IMR-90 (cell line): Measurements from ENCODE around the gene LZTFL1. TPM values are rescaled to one million over a fixed set of nuclear protein-coding genes. Genes with fewer than 3 reads are reported as not detected.

ENCODE experiments used
- ATAC-seq: fragments of 200-7000 bp; cut with Tn5 transposase; 2 replicates; pipeline ENCODE4 v1.9.1; 2020; ENCODE audit warnings: low read depth, mild to moderate bottlenecking, moderate library complexity
- BruUV-seq: library from RNA; stranded (reverse); fragments of 400-500 nt; replicated peaks from 2 replicates; lab custom pipeline; 2021; lab: Mats Ljungman, UMichigan
- CTCF ChIA-PET: fragments of 300-600 bp; formaldehyde crosslinking; extraction: SDS; loops from one replicate; lab custom pipeline; 2021; ENCODE audit warnings: antibody characterized with exemption; lab: Yijun Ruan, JAX
- POLR2A ChIA-PET: fragments of 300-600 bp; sonication (Branson Sonifier 250); formaldehyde crosslinking; loops from one replicate; lab custom pipeline; 2022; ENCODE audit warnings: antibody characterized with exemption; ENCODE audit not compliant: unreplicated experiment; lab: Charles Lee
- DNase-seq: peaks from one replicate; pipeline ENCODE4 v3.0.0; 2013
- H2AFZ ChIP-seq: replicated peaks from 2 replicates; pipeline ENCODE3; 2013; ENCODE audit warnings: low read length, mild to moderate bottlenecking; ENCODE audit not compliant: poor library complexity
- H2AK5ac ChIP-seq: 2 replicates; pipeline ENCODE4 v1.6.1; 2013; ENCODE audit warnings: low read depth, low read length, inconsistent platforms
- H2AK9ac ChIP-seq: replicated peaks from 2 replicates; pipeline ENCODE3; 2013; ENCODE audit warnings: mild to moderate bottlenecking, low read depth, low read length, moderate library complexity; ENCODE audit not compliant: poor library complexity
- H2BK120ac ChIP-seq: 2 replicates; pipeline ENCODE4 v1.6.1; 2013; ENCODE audit warnings: low read depth, low read length, inconsistent platforms
- H2BK15ac ChIP-seq: 3 replicates; pipeline ENCODE4 v1.6.1; 2013; ENCODE audit warnings: low read depth, low read length, inconsistent platforms
- H2BK20ac ChIP-seq: 2 replicates; pipeline ENCODE4 v1.6.1; 2013; ENCODE audit warnings: low read depth, mild to moderate bottlenecking, inconsistent platforms, low read length, moderate library complexity
- H2BK5ac ChIP-seq: 2 replicates; pipeline ENCODE4 v1.6.1; 2013; ENCODE audit warnings: mild to moderate bottlenecking, low read depth, low read length, inconsistent platforms; ENCODE audit not compliant: poor library complexity, severe bottlenecking
- H3K14ac ChIP-seq: replicated peaks from 2 replicates; pipeline ENCODE4 v1.6.1; 2013; ENCODE audit warnings: low read depth, low read length, inconsistent platforms
- H3K18ac ChIP-seq: 2 replicates; pipeline ENCODE4 v1.6.1; 2013; ENCODE audit warnings: low read depth, low read length, control low read depth
- H3K23ac ChIP-seq: 2 replicates; pipeline ENCODE4 v1.6.1; 2013; ENCODE audit warnings: low read depth, low read length, inconsistent platforms
- H3K27ac ChIP-seq: 2 replicates; pipeline ENCODE4 v1.5.1; 2013; ENCODE audit warnings: mild to moderate bottlenecking, control low read depth, low read length; ENCODE audit not compliant: insufficient read depth
- H3K27me3 ChIP-seq: 2 replicates; pipeline ENCODE4 v1.6.1; 2013; ENCODE audit warnings: low read length; ENCODE audit not compliant: control insufficient read depth, insufficient read depth
- H3K36me3 ChIP-seq: 2 replicates; pipeline ENCODE4 v1.6.1; 2013; ENCODE audit warnings: low read length, mixed read lengths; ENCODE audit not compliant: control insufficient read depth, insufficient read depth
- H3K4ac ChIP-seq: 2 replicates; pipeline ENCODE4 v1.6.1; 2013; ENCODE audit warnings: low read depth, low read length, inconsistent platforms
- H3K4me1 ChIP-seq: 2 replicates; pipeline ENCODE4 v1.6.1; 2013; ENCODE audit warnings: low read length, mixed read lengths; ENCODE audit not compliant: control insufficient read depth, insufficient read depth
- H3K4me2 ChIP-seq: 2 replicates; pipeline ENCODE4 v1.6.1; 2013; ENCODE audit warnings: low read depth, mild to moderate bottlenecking, control low read depth, low read length, moderate library complexity
- H3K4me3 ChIP-seq: 2 replicates; pipeline ENCODE4 v1.5.1; 2013; ENCODE audit warnings: low read depth, mild to moderate bottlenecking, control low read depth, low read length, moderate library complexity; ENCODE audit not compliant: insufficient read depth
- H3K56ac ChIP-seq: 2 replicates; pipeline ENCODE4 v1.6.1; 2013; ENCODE audit warnings: low read length, inconsistent platforms; ENCODE audit not compliant: insufficient read depth; ENCODE audit errors: extremely low read depth
- H3K79me1 ChIP-seq, 2 experiments: 2 replicates each; pipeline ENCODE4 v1.6.1; 2013; ENCODE audit warnings: low read length in 2 of 2, inconsistent platforms in 1 of 2, low read depth in 1 of 2
- H3K9ac ChIP-seq: 2 replicates; pipeline ENCODE4 v1.6.1; 2013; ENCODE audit warnings: low read depth, low read length, control low read depth
- H3K9me1 ChIP-seq: 2 replicates; pipeline ENCODE4 v1.6.1; 2013; ENCODE audit warnings: low read length, inconsistent platforms; ENCODE audit not compliant: insufficient read depth
- H3K9me3 ChIP-seq: 2 replicates; pipeline ENCODE4 v1.6.1; 2013; ENCODE audit warnings: low read length; ENCODE audit not compliant: control insufficient read depth, insufficient read depth
- H4K20me1 ChIP-seq: 2 replicates; pipeline ENCODE4 v1.6.1; 2013; ENCODE audit warnings: low read length, inconsistent platforms; ENCODE audit not compliant: insufficient read depth
- H4K5ac ChIP-seq: 2 replicates; pipeline ENCODE4 v1.6.1; 2013; ENCODE audit warnings: mild to moderate bottlenecking, low read depth, low read length, control low read depth
- H4K8ac ChIP-seq, 2 experiments: 2 replicates each; pipeline ENCODE4 v1.6.1; 2013; ENCODE audit warnings: low read depth in 2 of 2, low read length in 2 of 2, control low read depth in 1 of 2, inconsistent platforms in 1 of 2
- H4K91ac ChIP-seq: 2 replicates; pipeline ENCODE4 v1.6.1; 2013; ENCODE audit warnings: low read depth, low read length, inconsistent platforms; ENCODE audit not compliant: insufficient read depth
- MAFK ChIP-seq: IDR thresholded peaks from 2 replicates; pipeline ENCODE4 v1.6.1; 2012; ENCODE audit warnings: low read depth, low read length, improper control_type of control experiment
- MXI1 ChIP-seq: IDR thresholded peaks from 2 replicates; pipeline ENCODE4 v1.6.1; 2012; ENCODE audit warnings: low read depth, mild to moderate bottlenecking, low read length, moderate library complexity, borderline replicate concordance
- POLR2A ChIP-seq: IDR thresholded peaks from 2 replicates; pipeline ENCODE4 v1.6.1; 2012; ENCODE audit warnings: mild to moderate bottlenecking, low read depth, low read length
- RAD21 ChIP-seq: IDR thresholded peaks from 2 replicates; pipeline ENCODE4 v1.6.1; 2012; ENCODE audit warnings: low read length, improper control_type of control experiment
- SMC3 ChIP-seq: fragments of 150-350 bp; IDR thresholded peaks from 2 replicates; pipeline ENCODE4 v1.6.1; 2016; ENCODE audit warnings: low read depth, mild to moderate bottlenecking, antibody characterized with exemption, low read length, moderate library complexity
- WGBS, 2 experiments: methylation state at CpG; one replicate each; pipeline versions ENCODE4 v1.1.5 to v1.1.7; 2013; ENCODE audit warnings: missing lambda C conversion rate in 2 of 2; ENCODE audit not compliant: insufficient read length in 1 of 2; ENCODE audit errors: extremely low coverage in 2 of 2; 5-methylcytosine and 5-hydroxymethylcytosine counted together
- dilution Hi-C: fragments of 300-500 bp; cut with HindIII; formaldehyde crosslinking; loops from one replicate; pipeline ENCODE4 v1.14.3; 2018; ENCODE audit warnings: low sequenced_read_pairs; ENCODE audit not compliant: unreplicated experiment
- in situ Hi-C: fragments of 300-500 bp; cut with MboI; formaldehyde crosslinking; loops from 3 replicates; pipeline ENCODE4 v1.14.3; 2019; ENCODE audit warnings: low sequenced_read_pairs, inconsistent platforms, mixed read lengths
- intact Hi-C: fragments of 100-400 bp; cut with micrococcal nuclease; formaldehyde crosslinking; loops from 2 replicates; pipeline ENCODE4 v1.10.0; 2022
- polyA plus RNA-seq, 3 experiments: library from polyadenylated mRNA; depleted of rRNA; stranded (reverse); fragments of >200 nt; gene quantifications; 2 replicates each; pipeline ENCODE4 v1.2.3, GENCODE V29; 2012; ENCODE audit warnings: low replicate concordance in 1 of 3
- total RNA-seq: library from RNA; depleted of rRNA; stranded (reverse); fragments of >200 nt; gene quantifications from 2 replicates; pipeline ENCODE4 v1.2.3, GENCODE V29; 2012
- TF ChIP-seq, protein P1 (sequence below): conservative IDR thresholded peaks from 2 replicates; pipeline ENCODE4 v1.5.1; 2012; ENCODE audit warnings: mild to moderate bottlenecking, low read depth, low read length, improper control_type of control experiment

LZTFL1 gene
- total and polyA plus RNA-seq, 2 of the 4 experiments (the other 2 are of a cell fraction): 10.3 to 10.4 TPM

DNA sequence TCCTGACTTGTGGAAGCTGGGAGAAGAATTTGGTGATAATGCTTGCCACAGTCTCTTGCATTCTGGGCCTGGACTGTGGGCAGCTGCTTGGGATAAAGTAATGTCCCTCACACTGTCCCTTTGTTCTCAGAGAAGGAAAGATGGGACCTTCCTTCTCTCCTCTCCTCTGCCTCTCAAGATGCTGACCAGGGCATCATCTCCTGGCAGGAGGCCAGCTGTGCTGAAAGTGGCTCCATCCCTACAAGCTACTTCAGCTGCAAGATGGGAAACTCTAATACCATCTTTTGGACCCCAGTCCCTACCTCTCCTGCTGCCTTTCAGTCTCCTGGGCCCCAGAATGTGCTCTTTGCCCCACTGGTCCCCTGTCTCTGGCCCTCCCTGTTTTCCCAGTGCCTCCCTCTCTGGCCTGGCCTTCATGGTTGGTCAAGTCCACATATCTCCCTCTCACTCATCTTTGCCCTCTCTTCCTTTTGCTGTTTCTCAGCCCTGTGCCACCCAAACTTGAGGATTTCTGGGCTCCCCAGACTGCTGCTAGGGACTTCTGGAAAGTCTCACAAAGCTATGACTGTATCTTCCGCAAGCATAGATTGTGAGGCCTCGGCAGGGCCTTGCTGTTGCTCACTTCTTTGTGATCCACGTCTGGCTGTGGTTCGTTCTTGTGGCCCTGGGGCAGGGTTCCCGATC lies 38.5 kb downstream of the LZTFL1 start:
- H3K4me1 ChIP-seq: no peaks in the 10 kb centered on the region
- no peak overlapping the region for H3K27ac ChIP-seq
- 92% methylated on average over 2 of the region's 5 CpGs; no CpG with 5 or more reads in 1 of the 2 experiments for WGBS, 2 experiments
- H3K18ac ChIP-seq: no peak overlapping the region
- in situ Hi-C loops (no loop called here), dilution Hi-C loops (no loop called here), intact Hi-C loops (no loop called here)
- H3K9me1 ChIP-seq: no peaks in the 10 kb centered on the region
- peak overlapping the region; percentile 7 for H2AK9ac ChIP-seq
- H4K20me1 ChIP-seq: no peaks in the 10 kb centered on the region
- H2BK20ac ChIP-seq: no peak overlapping the region
- H3K4me2 ChIP-seq: no peak overlapping the region
- no peak for ATAC-seq
- no peak overlapping the region for H2BK15ac ChIP-seq
- H3K27me3 ChIP-seq: peaks cover 38% of the 10 kb centered on the region
- ChIA-PET CTCF (no interaction called here), POLR2A (no interaction called here)
- H3K4me3 ChIP-seq: no peak overlapping the region
- no peak overlapping the region for H2BK120ac ChIP-seq
- no peak overlapping the region for H3K23ac ChIP-seq
- H2BK5ac ChIP-seq: no peak overlapping the region
- no peak overlapping the region for H4K91ac ChIP-seq
- H3K56ac ChIP-seq: no peak overlapping the region
- H2AK5ac ChIP-seq: no peak overlapping the region
- no peak overlapping the region for H3K4ac ChIP-seq
- H4K5ac ChIP-seq: no peak overlapping the region
- no peak overlapping the region for H2AFZ ChIP-seq
- H3K36me3 ChIP-seq: no peaks in the 10 kb centered on the region
- no peak for DNase-seq
- no peak overlapping the region for H3K14ac ChIP-seq
- no peak overlapping the region for H3K9ac ChIP-seq
- no peaks in the 10 kb centered on the region for H3K9me3 ChIP-seq
- H3K79me1 ChIP-seq: no peaks in the 10 kb centered on the region
- BruUV-seq: no TSS peak
- TF ChIP-seq MAFK: no peak
- no peak for TF ChIP-seq SMC3
- no peak for TF ChIP-seq MXI1
- TF ChIP-seq, protein P1, sequence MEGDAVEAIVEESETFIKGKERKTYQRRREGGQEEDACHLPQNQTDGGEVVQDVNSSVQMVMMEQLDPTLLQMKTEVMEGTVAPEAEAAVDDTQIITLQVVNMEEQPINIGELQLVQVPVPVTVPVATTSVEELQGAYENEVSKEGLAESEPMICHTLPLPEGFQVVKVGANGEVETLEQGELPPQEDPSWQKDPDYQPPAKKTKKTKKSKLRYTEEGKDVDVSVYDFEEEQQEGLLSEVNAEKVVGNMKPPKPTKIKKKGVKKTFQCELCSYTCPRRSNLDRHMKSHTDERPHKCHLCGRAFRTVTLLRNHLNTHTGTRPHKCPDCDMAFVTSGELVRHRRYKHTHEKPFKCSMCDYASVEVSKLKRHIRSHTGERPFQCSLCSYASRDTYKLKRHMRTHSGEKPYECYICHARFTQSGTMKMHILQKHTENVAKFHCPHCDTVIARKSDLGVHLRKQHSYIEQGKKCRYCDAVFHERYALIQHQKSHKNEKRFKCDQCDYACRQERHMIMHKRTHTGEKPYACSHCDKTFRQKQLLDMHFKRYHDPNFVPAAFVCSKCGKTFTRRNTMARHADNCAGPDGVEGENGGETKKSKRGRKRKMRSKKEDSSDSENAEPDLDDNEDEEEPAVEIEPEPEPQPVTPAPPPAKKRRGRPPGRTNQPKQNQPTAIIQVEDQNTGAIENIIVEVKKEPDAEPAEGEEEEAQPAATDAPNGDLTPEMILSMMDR: no peak
- TF ChIP-seq POLR2A: no peak
- no peak for TF ChIP-seq RAD21
- no peak overlapping the region for H4K8ac ChIP-seq
